Transverse colon (tissue), 4 donors: Measurements from ENCODE around the gene BACH2.

Experiments
- CTCF ChIP-seq, 5 experiments: fragments of 200-600 bp in 3 of 5; fragments of 450-650 bp in 2 of 5; sonication (generic) in 3 of 5; IDR thresholded peaks; 1 replicate in 2 of 5; 2 replicates in 3 of 5; pipeline ENCODE4 v1.5.1; 2016 to 2017; ENCODE audit warnings: antibody characterized with exemption in 5 of 5, inconsistent platforms in 3 of 5, mild to moderate bottlenecking in 2 of 5, moderate library complexity in 1 of 5
- EP300 ChIP-seq: sonication (generic); formaldehyde crosslinking; IDR thresholded peaks from one replicate; pipeline ENCODE4 v1.6.1; 2017; ENCODE audit warnings: antibody characterized with exemption, low read depth
- POLR2AphosphoS5 ChIP-seq, 3 donors: sonication (generic); formaldehyde crosslinking; IDR thresholded peaks; one replicate each; pipeline ENCODE4 v1.6.1; 2016; ENCODE audit warnings: antibody characterized with exemption in 3 of 3

GRCh38 chr6:90263633-90264032 lies 33.0 kb downstream of the BACH2 start:
- no peak for TF ChIP-seq POLR2AphosphoS5 (IDR thresholded peaks at IDR 0.05)
- no peak for TF ChIP-seq EP300
- TF ChIP-seq CTCF (IDR thresholded peaks at IDR 0.05) = no peak
